SW 1271 (cell line): ENCODE results near the gene EZH1.
"Not testable (repeated sequence)": the region's sequence is repeated elsewhere in the genome, so short reads cannot be mapped to it uniquely, and the experiment has no call there.

ENCODE experiments used
- DNase-seq, 2 experiments: peaks; one replicate each; lab custom pipeline; 2025; lab: John Stamatoyannopoulos, UW

The EZH1 gene

GRCh38 chr17:42772945-42773289 is 28.1 kb upstream of the EZH1 start:
- no peak for DNase-seq

- not testable (repeated sequence) for DNase-seq
Observed at GRCh38 chr17:42769964-42770363, 25.1 kb upstream of the EZH1 start.

- not testable (repeated sequence) for DNase-seq
Observed at GRCh38 chr17:42768006-42768405, 23.2 kb upstream of the EZH1 start.

GRCh38 chr17:42767512-42767911 is 22.7 kb upstream of the EZH1 start:
- no peak for DNase-seq

- no peak for DNase-seq
Observed at GRCh38 chr17:42766124-42766523, 21.3 kb upstream of the EZH1 start.

DNA sequence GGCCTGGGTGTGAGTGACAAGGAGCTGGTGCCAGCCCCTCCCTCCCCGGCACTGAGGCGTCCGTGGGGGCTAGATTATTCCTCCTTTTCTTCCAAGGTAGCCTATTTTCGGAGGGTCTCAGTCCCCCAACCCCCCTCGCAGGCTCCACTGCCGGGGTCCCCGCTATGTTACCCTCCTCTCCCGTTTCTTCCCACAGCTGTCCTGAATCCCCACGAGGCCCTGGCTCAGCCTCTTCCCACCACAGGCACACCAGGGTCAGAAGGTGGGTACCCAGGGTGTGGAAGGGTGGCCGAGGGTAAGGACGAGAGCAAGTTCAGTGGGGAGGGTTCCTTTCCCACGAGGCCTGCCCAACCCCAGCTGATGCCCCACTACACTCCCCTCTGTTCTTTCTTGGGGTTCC is 16.8 kb upstream of the EZH1 start:
- DNase-seq, result no peak

DNA sequence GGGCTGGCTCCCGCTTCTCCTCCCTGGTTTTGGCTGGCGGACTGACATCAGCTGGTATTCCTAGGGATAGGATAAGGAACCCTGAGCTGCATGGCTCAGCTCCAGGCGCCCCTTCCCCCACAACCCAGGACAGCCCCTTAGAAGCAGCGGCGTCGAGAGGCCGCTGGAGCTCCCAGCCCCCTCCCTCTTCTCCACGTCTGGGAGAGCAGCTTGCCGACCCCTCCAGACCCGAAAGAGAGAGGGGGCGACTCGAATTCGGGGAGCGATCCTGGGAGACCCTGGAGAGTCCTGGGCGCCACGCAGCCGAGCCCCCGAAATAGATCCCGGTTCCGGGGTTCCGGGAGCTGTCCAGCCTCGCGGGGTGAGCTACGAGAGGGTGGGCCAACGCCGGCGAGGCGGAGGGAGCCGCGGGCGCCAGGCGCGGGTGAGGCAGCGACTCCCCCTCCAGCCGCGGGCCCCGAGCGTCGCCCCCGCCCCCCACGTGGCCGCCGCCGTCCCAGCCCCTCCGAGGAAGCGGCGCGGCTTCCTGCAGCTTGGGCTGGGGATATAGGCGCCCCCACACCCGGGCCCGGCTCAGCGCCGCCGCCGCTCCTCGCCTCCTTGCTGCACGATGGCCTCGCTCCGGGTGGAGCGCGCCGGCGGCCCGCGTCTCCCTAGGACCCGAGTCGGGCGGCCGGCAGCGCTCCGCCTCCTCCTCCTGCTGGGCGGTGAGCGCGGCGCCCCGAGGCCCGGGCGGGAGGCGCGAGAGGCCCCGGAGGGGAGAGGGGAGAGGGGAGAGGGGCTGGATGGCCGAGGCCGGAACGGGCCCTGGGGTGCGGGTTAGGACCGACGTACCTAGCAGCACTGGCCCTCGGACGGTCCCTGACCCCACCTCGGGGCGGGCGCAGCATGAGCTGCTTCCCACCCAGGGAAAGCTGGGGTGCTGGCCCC is 16.1 kb upstream of the EZH1 start, which contains the start of gene RAMP2:
Gene RAMP2, plus strand, starts transcription at position 576 of the 930 bp plus-strand sequence. Its CDS starts 35 bp downstream, at position 611.
- DNase-seq, result no peak

DNA sequence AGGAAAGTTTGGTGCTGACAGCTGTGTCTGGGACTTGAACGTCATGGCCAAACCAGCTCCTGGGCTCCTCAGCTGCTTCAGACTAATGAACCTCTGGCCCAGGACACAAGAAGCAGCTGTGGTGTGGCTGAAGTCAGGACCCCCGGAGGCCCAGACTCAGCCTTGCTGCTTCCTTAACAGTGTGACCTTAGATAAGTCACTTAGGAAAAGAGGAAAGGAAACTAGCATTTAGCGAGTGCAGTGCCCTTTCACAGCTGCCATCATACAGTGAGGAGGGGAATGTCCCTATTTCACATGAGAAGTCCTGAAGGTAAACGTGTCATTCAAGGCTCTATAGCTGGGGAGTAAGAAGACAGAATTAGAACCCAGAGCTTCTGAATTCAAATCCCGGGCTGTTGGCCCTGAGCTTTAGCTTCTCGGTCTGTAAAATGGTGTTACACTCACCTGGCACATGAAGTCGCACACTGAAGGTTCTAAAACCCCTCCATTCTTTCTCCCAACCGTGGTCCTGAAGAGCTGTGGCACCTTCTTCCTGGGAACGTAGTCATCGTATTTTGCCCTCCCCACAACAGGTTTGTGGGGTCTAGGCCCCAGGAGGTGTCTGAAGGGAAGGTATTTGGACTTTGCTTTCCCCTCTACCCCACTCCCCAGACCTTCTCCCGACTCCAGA is 15.3 kb upstream of the EZH1 start:
- no peak for DNase-seq

GRCh38 chr17:42754782-42755181 is 9.9 kb upstream of the EZH1 start:
- no peak for DNase-seq

GRCh38 chr17:42751628-42752027 is 6.8 kb upstream of the EZH1 start:
- DNase-seq, result no peak

- no peak for DNase-seq
Observed at GRCh38 chr17:42750739-42751344, 6.0 kb upstream of the EZH1 start.

- DNase-seq, result no peak
Observed at GRCh38 chr17:42748908-42749798, 4.3 kb upstream of the EZH1 start.

DNA sequence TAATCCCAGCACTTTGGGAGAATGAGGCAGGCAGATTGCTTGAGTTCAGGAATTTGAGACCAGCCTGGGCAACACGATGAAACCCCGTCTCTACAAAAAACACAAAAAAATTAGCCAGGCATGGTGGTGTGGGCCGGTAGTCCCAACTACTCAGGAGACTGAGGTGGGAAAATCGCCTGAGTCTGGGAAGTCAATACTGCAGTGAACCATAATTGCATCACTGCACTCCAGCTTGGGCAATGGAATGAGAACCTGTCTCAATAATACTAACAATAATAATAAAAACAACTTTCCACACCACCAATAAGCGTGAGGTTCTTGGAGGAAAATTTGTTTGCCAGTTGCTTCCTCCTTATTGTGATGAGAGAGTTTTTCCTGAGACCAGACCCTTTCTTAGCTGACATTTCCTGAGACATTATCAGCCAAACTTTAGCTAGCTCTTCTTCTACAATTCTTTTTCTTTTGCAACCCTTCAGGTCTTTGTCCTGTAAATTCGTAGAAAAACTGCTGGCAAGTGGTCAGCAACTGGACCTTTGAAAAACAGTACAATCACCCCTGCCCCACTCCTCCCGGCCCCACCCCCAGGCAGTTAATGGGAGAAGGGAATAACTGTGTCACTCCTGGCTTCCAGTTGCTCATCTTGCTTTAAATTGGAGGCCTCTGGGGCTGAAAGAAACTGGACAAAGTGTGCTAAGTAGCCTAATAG is 3.5 kb upstream of the EZH1 start:
- DNase-seq, result no peak

DNA sequence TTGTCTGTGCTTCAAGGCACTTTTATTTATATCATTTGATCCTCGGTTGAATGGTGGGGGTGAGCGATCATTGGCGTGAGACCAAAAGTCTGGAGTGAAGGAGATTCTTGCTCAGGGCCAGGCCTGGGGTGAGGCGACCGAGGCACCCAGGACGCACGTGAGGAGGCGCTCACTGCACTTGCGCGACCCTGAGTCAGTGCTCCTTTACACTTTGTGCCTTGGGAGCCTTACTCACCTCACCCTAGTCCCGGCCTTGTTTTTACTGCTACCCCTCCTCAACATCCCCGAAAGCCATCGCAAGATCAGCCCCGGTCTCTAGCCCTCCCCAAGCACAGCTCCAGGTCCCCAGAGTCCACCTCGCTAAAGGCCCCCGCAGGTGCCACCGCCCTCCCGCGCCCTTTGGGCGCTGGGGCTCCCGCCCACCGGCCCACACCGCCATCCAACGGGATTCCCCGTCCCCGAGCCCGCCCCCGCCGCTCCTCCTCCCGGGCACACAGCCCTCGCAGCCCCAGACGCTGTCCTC is 496 bp downstream of the EZH1 start:
- DNase-seq, result peak; percentile 52 to 80

DNA sequence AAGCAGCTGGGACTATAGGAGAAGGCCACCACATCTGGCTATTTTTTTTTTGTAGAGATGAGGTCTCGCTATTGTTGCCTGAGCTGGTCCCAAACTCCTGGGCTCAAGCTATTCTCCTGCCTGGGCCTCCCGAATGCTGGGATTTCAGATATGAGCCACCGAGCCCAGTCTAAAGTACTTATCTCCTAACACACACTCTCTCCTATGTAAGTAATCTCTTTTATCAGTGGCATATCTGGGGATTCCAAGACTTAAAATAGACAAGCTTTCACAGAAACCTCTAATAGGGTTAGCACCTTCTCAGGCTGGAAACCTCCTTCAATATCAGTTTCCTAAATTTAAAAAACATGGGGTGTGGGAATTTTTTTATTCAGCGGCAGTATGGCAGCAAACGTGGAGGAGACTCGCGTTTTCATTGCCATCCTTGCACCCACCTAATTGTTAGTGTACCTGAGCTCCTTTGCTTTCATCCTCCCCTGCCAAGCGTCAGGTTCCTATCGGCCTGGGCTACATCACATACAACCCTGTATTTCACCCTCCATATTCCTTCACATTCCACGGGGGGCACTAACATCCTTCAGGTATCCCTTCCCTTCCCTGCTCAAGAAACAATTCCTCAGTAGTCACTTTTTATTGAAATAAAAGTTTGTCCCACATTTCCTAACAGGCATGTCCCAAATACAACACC is 1.1 kb downstream of the EZH1 start:
- DNase-seq, result peak in 1 of 2 experiments; percentile 65

GRCh38 chr17:42742916-42743315 is 1.9 kb downstream of the EZH1 start:
- not testable (repeated sequence) for DNase-seq

DNA sequence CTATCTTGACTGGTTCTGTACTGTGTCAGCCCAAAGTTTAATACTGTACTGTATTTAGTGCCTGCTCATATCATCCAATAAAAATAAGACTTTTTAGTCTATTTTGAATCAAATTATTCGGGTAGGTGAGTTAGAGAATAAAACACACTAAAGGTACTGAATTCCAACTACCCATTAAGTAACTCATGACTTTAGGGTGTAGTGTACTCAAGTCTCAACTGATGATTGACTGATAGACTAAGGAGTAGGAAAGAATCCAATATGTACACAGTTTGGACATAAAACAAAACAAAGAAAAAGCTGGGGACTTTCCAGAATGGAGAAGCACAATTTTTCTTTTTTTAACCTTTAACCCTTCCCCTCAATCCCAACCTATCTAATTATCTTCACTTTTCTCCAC is 4.1 kb downstream of the EZH1 start:
- no peak for DNase-seq

- DNase-seq, result no peak
Observed at GRCh38 chr17:42725143-42725542, 19.7 kb downstream of the EZH1 start.

- no peak for DNase-seq
Observed at GRCh38 chr17:42723636-42724035, 21.2 kb downstream of the EZH1 start.

DNA sequence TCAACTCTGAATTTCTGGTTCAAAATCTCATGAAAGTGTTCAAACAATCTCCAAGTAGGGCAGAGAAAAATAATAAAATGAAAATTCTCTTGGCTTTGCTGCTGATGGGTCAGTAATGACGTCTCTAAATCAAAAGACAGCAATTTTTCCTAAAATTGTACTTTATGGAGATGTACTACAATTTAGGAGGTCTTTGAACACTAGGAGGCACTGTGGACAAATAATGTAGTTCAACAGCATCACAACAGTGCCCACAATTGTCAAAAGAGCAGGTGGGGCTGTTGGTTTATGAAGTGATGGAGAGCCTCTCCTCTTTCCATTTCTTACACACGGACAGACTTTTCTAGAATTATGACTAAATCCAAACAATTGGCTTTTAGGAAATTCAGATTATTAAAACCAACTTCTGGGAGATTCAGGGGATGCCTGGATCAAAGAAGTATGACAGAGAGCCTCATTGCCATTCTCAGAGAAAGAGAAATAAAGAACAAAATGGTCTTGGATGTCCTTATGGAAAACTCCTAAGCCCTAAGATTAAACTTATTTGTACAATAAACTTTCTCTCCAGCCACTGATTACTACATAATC is 23.8 kb downstream of the EZH1 start:
- peak; percentile 15 to 59 for DNase-seq
